NCI-H2227 treated with DMSO at 0.1 percent for 48 hours (cell line): ENCODE results near the gene ADAMTS20.
"Not testable (repeated sequence)": the region's sequence is repeated elsewhere in the genome, so short reads cannot be mapped to it uniquely, and the experiment has no call there.

Experiments used
- DNase-seq: peaks from one replicate; lab custom pipeline; 2025; lab: John Stamatoyannopoulos, UW

ADAMTS20 gene

DNA sequence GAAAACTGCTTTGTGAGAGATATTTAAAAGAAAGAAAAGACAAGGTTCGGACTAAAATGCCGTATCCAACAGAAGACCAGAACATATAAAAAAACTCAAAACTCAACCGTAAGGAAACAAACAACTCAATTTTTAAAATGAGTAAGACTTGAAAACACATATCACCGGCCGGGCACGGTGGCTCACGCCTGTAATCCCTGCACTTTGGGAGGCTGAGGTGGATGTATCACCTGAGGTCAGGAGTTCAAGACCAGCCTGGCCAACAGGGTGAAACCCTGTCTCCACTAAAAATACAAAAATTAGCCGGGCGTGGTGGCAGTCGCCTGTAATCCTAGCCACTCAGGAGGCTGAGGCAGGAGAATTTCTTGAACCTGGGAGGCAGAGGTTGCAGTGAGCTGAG, 192.0 kb downstream of the ADAMTS20 start:
- DNase-seq = not testable (repeated sequence)

- no peak for DNase-seq
Observed at GRCh38 chr12:43357141-43357540, 194.9 kb downstream of the ADAMTS20 start.

GRCh38 chr12:43352001-43352400, 200.0 kb downstream of the ADAMTS20 start:
- DNase-seq = no peak

- DNase-seq = no peak
Observed at GRCh38 chr12:43349863-43350262, 202.1 kb downstream of the ADAMTS20 start.

- DNase-seq = no peak
Observed at GRCh38 chr12:43348221-43348620, 203.8 kb downstream of the ADAMTS20 start.

- no peak for DNase-seq
Observed at GRCh38 chr12:43347026-43347425, 205.0 kb downstream of the ADAMTS20 start.

- DNase-seq = no peak
Observed at GRCh38 chr12:43345023-43345422, 207.0 kb downstream of the ADAMTS20 start.

DNA sequence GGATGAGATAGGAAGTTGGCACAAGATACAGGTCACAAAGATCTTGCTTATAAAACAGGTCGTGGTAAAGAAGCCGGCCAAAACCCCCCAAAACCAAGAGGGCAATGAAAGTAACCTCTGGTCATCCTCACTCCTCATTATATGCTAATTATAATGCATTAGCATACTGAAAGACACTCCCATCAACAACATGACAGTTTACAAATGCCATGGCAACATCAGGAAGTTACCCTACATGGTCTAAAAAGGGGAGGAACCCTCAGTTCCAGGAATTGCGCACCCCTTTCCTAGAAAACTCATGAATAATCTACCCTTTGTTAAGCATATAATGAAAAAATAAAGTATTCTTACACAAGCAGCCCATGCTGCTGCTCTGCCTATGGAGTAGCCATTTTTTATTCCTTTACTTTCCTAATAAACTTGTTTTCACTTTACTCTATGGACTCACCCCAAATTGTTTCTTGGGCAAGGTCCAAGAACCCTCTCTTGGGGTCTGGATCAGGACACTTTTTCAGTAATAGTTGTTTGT, 210.2 kb downstream of the ADAMTS20 start:
- DNase-seq = not testable (repeated sequence)

- peak; percentile 51 for DNase-seq
Observed at GRCh38 chr12:43338848-43339526, 213.0 kb downstream of the ADAMTS20 start.

DNA sequence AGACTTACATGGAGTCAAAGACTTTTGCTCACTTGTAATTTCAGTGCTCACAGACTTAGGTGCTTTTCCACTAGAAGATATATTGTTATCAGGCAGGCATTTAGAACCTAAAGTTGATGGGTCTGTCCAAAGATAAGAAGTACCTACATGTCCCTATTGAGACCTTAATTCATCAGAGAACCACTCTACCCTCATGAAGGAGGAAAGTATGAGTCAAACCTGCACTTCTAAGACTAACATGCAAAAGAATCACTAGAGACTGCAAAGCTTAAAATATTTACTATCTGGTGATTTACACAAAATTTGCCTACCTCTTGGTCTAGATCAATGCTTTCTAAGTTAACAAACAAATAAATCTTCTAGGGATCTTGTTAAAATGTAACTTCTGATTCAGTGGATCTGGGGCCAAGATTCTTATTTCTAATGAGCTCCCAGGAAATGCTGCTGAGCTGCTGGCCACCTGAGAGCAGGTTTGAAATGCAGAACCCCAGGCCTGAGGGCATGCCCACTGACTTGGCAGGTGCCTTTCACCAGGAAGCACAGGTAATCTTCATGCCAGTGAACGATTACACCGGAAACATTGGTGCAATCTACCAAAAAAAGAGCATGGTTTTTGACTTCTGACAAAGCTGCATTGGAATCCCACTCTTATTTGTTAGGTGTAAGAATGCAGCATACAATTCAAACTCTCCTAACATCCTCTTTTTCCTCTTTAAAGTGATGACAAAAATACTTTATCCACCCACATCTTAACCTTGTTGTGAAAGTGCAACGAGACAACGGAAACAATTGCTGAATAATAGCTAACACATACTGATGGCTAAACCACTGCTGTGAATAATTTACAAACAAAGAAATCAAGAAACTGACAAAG, 214.2 kb downstream of the ADAMTS20 start:
- DNase-seq = no peak

DNA sequence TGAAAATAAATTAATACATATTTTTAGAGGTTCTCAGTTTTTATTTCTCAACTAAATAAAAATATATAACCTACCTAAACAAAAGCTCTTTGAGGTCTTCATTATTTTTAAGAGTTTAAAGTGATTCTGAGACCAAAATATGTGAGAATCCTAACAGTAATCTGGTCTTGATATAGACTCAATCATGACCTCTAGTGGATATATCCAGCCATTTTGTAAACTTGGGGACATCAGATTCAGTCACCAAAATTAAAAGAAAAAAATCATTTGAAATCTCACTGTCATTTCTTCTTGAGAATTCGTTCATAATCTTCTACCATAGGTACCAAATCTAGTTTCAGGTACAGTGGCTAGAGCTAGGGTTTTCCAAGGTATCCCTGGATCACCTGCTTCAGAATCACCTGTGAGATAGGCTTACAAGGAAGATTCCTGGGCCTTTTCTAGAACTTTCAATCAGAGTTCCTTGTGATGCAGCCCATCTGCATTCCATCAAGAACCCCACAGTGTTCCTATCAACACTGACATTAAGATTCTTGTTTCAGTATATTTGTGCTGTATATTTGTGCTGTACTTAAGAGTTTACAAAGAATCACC, 214.9 kb downstream of the ADAMTS20 start:
- DNase-seq = no peak

- DNase-seq = no peak
Observed at GRCh38 chr12:43333644-43334043, 218.4 kb downstream of the ADAMTS20 start.

DNA sequence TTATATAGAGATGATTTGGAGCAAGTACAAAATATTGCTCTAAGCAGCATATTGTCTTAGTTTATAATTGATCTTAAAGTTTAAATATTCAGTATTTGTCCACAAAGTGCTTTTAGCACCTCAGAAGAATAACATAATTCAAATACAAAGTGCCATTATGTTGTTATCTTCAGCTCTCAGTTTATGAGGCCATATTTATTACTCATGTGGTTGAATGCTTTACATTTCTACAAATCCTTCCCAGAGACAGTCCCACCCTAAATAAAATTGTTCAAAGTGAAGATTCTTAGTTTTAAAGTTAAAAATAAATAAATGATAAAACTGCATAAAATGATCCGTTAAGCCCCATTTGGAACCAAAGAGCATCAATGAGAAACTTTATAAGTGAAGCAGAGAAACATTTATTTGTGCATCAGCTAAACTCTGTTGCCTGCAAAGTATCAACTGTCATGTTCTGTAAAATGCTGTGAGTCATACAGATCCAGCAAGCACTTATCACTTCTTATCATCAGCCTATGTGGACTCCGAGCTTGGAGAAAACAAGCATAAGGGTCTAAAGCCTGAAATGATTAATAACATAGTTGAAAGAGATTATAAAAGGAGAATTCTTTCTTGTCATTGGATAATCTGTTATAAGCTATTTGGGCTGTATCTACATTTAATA, 218.9 kb downstream of the ADAMTS20 start:
- DNase-seq = no peak

DNA sequence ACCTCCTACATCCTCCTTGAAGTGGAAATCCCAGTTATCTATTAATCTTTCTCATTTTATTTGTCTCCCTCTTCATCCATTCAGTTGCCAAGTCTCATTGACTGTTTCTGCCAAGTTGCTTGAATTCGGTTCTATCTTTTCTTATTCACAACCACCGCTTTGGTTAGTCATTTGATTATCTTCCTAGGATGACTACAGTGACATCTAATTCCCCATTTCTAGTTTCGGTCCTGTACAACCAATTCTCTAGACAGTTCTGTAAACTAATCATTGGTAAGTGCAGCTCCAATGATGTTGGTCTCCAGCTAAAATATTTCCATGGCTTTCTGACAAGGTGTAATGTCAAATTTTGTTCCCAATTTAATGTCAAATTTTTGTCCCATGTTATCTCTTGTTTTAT, 220.1 kb downstream of the ADAMTS20 start:
- no peak for DNase-seq

DNA sequence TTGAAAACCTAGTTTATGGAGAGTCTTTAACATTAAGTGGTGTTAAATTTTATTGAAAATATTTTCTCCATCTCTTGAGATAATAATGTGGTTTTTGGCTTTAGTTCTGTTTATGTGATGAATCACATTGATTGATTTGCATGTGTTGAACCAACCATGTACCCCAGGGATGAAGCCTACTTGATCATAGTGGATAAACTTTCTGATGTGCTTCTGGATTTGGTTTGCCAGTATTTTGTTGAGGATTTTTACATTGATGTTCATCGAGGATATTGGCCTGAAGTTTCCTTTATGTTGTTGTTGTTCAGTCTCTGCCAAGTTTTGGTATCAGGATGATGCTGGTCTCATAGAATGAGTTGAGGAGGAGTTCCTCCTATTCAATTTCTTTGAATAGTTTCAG, 222.6 kb downstream of the ADAMTS20 start:
- no peak for DNase-seq

DNA sequence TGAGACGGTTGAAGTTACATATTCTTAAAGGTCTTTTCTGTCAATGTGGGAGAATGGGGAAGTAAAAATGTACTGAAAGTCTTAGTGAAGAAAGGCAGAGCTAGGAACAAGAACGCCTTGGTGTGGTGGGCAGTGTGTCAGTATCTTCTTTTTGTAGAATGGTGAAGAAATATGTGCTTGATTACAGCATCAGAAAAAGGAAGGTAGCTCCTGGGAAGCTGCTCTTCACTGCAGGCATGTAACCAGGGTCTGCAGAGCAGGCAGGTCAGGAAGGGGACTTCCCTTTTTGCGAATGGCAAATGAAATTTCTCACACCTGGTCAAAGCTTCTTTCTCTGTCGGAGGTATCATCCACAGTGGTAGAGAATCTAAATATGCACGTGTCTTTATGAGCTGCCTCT, 226.2 kb downstream of the ADAMTS20 start:
- no peak for DNase-seq

DNA sequence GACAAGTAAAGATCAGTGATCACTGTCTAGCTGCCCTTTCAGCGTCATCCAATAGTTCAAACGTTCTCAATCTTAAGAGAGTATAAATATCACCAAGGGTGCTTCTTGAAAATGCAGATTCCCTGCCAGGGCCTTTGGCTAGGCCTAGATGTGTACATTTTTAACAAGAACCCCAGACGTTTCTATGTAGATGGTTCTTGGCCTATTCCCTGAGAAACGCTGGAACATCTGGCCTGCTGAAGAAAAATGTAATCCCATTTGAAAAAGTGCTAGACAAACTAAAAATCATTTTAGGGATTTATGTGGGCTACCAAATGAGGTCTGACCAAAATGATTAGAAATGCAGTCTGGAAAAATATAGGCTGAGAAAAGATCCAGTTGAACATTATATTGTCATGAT, 231.7 kb downstream of the ADAMTS20 start:
- DNase-seq = no peak

DNA sequence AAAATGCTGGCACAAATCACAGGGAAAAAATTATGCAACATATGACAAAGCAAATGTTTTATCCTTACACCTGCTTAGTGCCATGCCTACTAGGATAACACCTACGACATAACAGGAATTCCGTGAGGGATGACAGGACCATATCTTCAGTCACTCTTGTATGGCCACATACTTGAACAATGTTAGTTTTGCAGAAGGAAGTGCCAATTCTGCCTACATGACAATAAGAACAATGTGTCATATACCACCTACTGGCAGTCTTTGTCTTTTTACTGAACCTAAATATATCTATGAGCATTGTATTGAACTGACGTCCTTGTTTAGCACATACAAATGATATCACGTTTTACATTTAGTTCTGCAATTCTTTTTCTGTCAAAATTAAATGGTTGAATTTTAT, 234.0 kb downstream of the ADAMTS20 start:
- DNase-seq = no peak

DNA sequence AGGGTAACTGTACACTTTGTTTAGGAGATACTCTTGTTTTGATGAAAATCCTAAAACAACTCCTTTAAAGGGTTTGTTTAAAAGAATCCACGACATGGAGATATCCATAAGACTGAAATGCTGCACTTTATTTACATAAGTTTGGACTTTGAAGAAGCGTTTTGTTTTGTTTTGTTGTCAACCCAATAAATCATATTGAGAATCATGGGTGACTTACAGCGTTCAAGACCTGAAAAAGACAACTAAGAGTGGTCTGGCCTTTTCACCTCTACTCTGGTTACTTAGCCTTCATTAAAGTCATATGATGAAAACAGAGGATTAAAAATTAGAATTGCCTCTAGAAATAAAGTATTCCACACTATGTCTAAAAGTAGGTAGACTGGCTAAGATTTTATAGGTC, 234.8 kb downstream of the ADAMTS20 start:
- DNase-seq = no peak

- DNase-seq = no peak
Observed at GRCh38 chr12:43316520-43316919, 235.5 kb downstream of the ADAMTS20 start.

- no peak for DNase-seq
Observed at GRCh38 chr12:43315961-43316360, 236.0 kb downstream of the ADAMTS20 start.

DNA sequence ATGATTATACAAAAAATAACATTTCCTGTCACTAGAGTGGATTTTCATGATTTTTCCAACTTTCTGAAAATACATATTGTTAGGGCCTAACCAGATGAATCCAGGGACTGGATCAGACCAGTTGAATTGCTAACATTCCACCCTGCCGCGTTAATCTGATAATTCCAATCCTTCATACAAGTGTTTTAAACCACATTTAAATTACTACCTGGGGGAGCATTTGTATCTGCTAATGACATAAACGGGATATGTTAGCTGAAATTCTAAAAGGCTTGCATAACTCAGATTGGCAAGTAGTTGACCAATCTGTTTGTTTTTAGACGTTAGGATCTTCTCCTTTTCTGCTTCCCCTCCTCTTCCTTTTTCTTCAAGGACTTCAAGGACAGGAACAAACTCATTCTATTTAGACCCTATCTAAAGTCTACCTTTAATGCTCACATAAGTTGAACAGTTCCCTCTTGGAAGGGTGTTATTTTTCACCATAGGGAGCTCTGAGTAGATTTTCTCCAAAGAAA, 239.0 kb downstream of the ADAMTS20 start:
- no peak for DNase-seq
